ENCODE measurements around the gene SRBD1.

- TF ChIP-seq CTCF (IDR thresholded peaks at IDR 0.05) (no peak), POLR2AphosphoS5 (IDR thresholded peaks at IDR 0.05) (no peak), POLR2A (IDR thresholded peaks at IDR 0.05; ENCODE audit: low read depth) (no peak)
Measured at GRCh38 chr2:45468279-45468678, 142.8 kb downstream of the SRBD1 start.

All from esophagus muscularis mucosa (tissue), 3 donors.